Stimulated activated CD8-positive, alpha-beta memory T cell treated with anti-CD3 and anti-CD28 coated beads, Interleukin-7, amount 100 ng/mL, for 48 hours (primary cell): ENCODE measurements around the gene WDR46.

ENCODE experiments used
- DNase-seq, 2 donors: peaks; one replicate each; pipeline ENCODE4 v3.0.0-alpha.2; 2020; ENCODE audit warnings: low read depth in 1 of 2; ENCODE audit errors: extremely low read depth in 1 of 2

The WDR46 gene

GRCh38 chr6:33314515-33314942 is 25.5 kb upstream of the WDR46 start:
- peak; percentile 39 to 47 for DNase-seq

GRCh38 chr6:33313709-33314514 is 24.9 kb upstream of the WDR46 start, which contains the start of gene TAPBP:
TSS of gene TAPBP (minus strand) at chr6:33314078. CDS start at chr6:33314041, 37 bp downstream.
- DNase-seq: peak; percentile 75 to 85

GRCh38 chr6:33313105-33313708 is 24.2 kb upstream of the WDR46 start:
- peak in 1 of 2 donors; percentile 47 for DNase-seq

- peak; percentile 50 to 72 for DNase-seq
Measured at GRCh38 chr6:33312361-33313104, 23.5 kb upstream of the WDR46 start.

- DNase-seq: no peak
Measured at GRCh38 chr6:33306356-33306755, 17.3 kb upstream of the WDR46 start.

GRCh38 chr6:33305052-33305451 is 16.0 kb upstream of the WDR46 start:
- DNase-seq: no peak

GRCh38 chr6:33304216-33304615 is 15.2 kb upstream of the WDR46 start:
- DNase-seq: no peak

- DNase-seq: no peak
Measured at GRCh38 chr6:33301877-33302276, 12.8 kb upstream of the WDR46 start.

GRCh38 chr6:33299237-33299944 is 10.4 kb upstream of the WDR46 start:
- peak; percentile 84 to 89 for DNase-seq

GRCh38 chr6:33298773-33299236 is 9.8 kb upstream of the WDR46 start, which contains the start of gene RGL2:
TSS of gene RGL2 (minus strand) at chr6:33298942. CDS start at chr6:33298610, 332 bp downstream.
- no peak for DNase-seq

GRCh38 chr6:33297956-33298772 is 9.1 kb upstream of the WDR46 start:
- no peak for DNase-seq

GRCh38 chr6:33297406-33297955 is 8.4 kb upstream of the WDR46 start:
- no peak for DNase-seq

GRCh38 chr6:33296797-33297405 is 7.9 kb upstream of the WDR46 start:
- no peak for DNase-seq

- no peak for DNase-seq
Measured at GRCh38 chr6:33295621-33296369, 6.8 kb upstream of the WDR46 start.

GRCh38 chr6:33294086-33294823 is 5.2 kb upstream of the WDR46 start:
- DNase-seq: no peak

GRCh38 chr6:33292996-33293682 is 4.1 kb upstream of the WDR46 start:
- DNase-seq: no peak

GRCh38 chr6:33290459-33290858 is 1.4 kb upstream of the WDR46 start:
- no peak for DNase-seq
